ENCODE results near the gene FOXRED2. TPM values are rescaled to one million over a fixed set of nuclear protein-coding genes. Genes with fewer than 3 reads are reported as not detected.

Gene FOXRED2
- total RNA-seq, 1 experiment from 2014 or later = 42.4 TPM

GRCh38 chr22:36469094-36469710 lies 37.6 kb downstream of the FOXRED2 start:
- no peak overlapping the region for H2AFZ ChIP-seq
- no peak overlapping the region for H3K27ac ChIP-seq
- ChIA-PET CTCF (interaction anchor here (0.6 to 1.6 kb wide), 5 partner anchors 15 to 184 kb away, joined by 3 to 6 read pairs (median 3); no protein-coding TSS in a partner anchor), POLR2A (ENCODE audit: unreplicated experiment) (interaction anchor here (0.6 to 1.5 kb wide), 3 partner anchors 36 to 155 kb away, joined by 3 to 7 read pairs (median 4); no protein-coding TSS in a partner anchor)
- H3K4me2 ChIP-seq = no peak overlapping the region
- H3K4me1 ChIP-seq (replicated peaks; ENCODE audit: insufficient read depth) = peaks cover 76% of the 10 kb centered on the region
- H4K20me1 ChIP-seq (ENCODE audit: insufficient read depth) = no peaks in the 10 kb centered on the region
- peaks cover 26% of the 10 kb centered on the region for H3K79me2 ChIP-seq (ENCODE audit: low read depth)
- no peak for TF ChIP-seq EZH2 (IDR thresholded peaks at IDR 0.05; ENCODE audit: low read depth)
- TF ChIP-seq, protein P1, sequence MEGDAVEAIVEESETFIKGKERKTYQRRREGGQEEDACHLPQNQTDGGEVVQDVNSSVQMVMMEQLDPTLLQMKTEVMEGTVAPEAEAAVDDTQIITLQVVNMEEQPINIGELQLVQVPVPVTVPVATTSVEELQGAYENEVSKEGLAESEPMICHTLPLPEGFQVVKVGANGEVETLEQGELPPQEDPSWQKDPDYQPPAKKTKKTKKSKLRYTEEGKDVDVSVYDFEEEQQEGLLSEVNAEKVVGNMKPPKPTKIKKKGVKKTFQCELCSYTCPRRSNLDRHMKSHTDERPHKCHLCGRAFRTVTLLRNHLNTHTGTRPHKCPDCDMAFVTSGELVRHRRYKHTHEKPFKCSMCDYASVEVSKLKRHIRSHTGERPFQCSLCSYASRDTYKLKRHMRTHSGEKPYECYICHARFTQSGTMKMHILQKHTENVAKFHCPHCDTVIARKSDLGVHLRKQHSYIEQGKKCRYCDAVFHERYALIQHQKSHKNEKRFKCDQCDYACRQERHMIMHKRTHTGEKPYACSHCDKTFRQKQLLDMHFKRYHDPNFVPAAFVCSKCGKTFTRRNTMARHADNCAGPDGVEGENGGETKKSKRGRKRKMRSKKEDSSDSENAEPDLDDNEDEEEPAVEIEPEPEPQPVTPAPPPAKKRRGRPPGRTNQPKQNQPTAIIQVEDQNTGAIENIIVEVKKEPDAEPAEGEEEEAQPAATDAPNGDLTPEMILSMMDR (conservative IDR thresholded peaks at IDR 0.05) = no peak
- intact Hi-C loops (cut with micrococcal nuclease; ENCODE audit: unreplicated experiment) = no loop called here
- no peaks in the 10 kb centered on the region for H3K27me3 ChIP-seq (ENCODE audit: insufficient read depth, low read depth)
- no TSS peak for BruUV-seq (replicated peaks)
- no peaks in the 10 kb centered on the region for H3K9me2 ChIP-seq (ENCODE audit: insufficient read depth)
- H3K4me3 ChIP-seq = no peak overlapping the region
- no peaks in the 10 kb centered on the region for H3K36me3 ChIP-seq (ENCODE audit: low read depth)
- peaks cover 58% of the 10 kb centered on the region for H3F3A ChIP-seq (ENCODE audit: insufficient read depth, low read depth)
- DNase-seq = no peak
- no peaks in the 10 kb centered on the region for H3K9me3 ChIP-seq (ENCODE audit: insufficient read depth, low read depth)

DNA sequence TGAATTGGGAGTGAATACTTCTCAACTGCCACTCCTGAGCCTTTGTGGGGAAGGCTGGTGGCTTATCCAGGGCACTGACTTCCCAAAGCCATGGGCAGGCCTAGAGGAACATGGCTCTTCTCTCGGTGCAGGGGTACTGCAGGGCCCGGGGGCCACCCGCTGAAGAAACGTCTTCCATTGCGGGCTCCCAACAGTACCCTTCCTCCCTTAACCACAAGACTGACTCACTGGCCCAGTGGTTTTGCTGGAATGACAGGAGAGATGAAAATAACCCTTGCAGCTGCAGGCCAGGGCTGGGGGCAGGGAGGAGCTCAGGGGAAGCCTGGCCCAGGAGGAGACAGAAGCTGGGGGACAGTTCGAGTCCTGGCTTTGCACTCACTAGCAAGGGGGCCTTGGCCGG lies 38.9 kb downstream of the FOXRED2 start:
- no peaks in the 10 kb centered on the region for H3K36me3 ChIP-seq (ENCODE audit: low read depth)
- peaks cover 29% of the 10 kb centered on the region for H3K79me2 ChIP-seq (ENCODE audit: low read depth)
- no peak overlapping the region for H2AFZ ChIP-seq
- CTCF ChIA-PET = no interaction called here
- no peaks in the 10 kb centered on the region for H3K27me3 ChIP-seq (ENCODE audit: insufficient read depth, low read depth)
- peaks cover 88% of the 10 kb centered on the region for H3K4me1 ChIP-seq (replicated peaks; ENCODE audit: insufficient read depth)
- H3F3A ChIP-seq (ENCODE audit: insufficient read depth, low read depth) = peaks cover 58% of the 10 kb centered on the region
- DNase-seq = peak; percentile 85 to 89
- H3K4me2 ChIP-seq = peak overlapping the region; percentile 67
- H4K20me1 ChIP-seq (ENCODE audit: insufficient read depth) = no peaks in the 10 kb centered on the region
- POLR2A ChIA-PET (ENCODE audit: unreplicated experiment) = interaction anchor here (0.5 to 1.5 kb wide), 11 partner anchors 33 to 308 kb away, joined by 3 to 10 read pairs (median 4); partner anchors contain the start of genes IFT27 and MYH9
- H3K9me3 ChIP-seq (ENCODE audit: insufficient read depth, low read depth) = no peaks in the 10 kb centered on the region
- H3K9me2 ChIP-seq (ENCODE audit: insufficient read depth) = no peaks in the 10 kb centered on the region
- BruUV-seq (replicated peaks) = no TSS peak
- H3K27ac ChIP-seq = no peak overlapping the region
- H3K4me3 ChIP-seq = peak overlapping the region; percentile 14; the same call in 1 of the 2 replicates
- intact Hi-C loops (cut with micrococcal nuclease; ENCODE audit: unreplicated experiment) = no loop called here
- TF ChIP-seq, protein P1 (conservative IDR thresholded peaks at IDR 0.05) = no peak
- no peak for TF ChIP-seq EZH2 (IDR thresholded peaks at IDR 0.05; ENCODE audit: low read depth)

- no peaks in the 10 kb centered on the region for H3K27me3 ChIP-seq (ENCODE audit: insufficient read depth, low read depth)
- CTCF ChIA-PET = no interaction called here
- peaks cover 61% of the 10 kb centered on the region for H3F3A ChIP-seq (ENCODE audit: insufficient read depth, low read depth)
- no peak for TF ChIP-seq EZH2 (IDR thresholded peaks at IDR 0.05; ENCODE audit: low read depth)
- TF ChIP-seq, protein P1 (conservative IDR thresholded peaks at IDR 0.05) = no peak
- intact Hi-C loops (cut with micrococcal nuclease; ENCODE audit: unreplicated experiment) = no loop called here
- peak in 1 of 2 experiments; percentile 73 for DNase-seq
- no peak overlapping the region for H3K27ac ChIP-seq
- H3K79me2 ChIP-seq (ENCODE audit: low read depth) = peaks cover 29% of the 10 kb centered on the region
- H3K9me2 ChIP-seq (ENCODE audit: insufficient read depth) = no peaks in the 10 kb centered on the region
- H3K9me3 ChIP-seq (ENCODE audit: insufficient read depth, low read depth) = no peaks in the 10 kb centered on the region
- POLR2A ChIA-PET (ENCODE audit: unreplicated experiment) = interaction anchor here (0.8 to 1.5 kb wide), 4 partner anchors 79 to 138 kb away, joined by 6 to 10 read pairs (median 8); partner anchors contain the start of gene MYH9
- H2AFZ ChIP-seq = no peak overlapping the region
- TSS peak; percentile 9 for BruUV-seq (replicated peaks)
- no peaks in the 10 kb centered on the region for H3K36me3 ChIP-seq (ENCODE audit: low read depth)
- H3K4me3 ChIP-seq = no peak overlapping the region
- H3K4me2 ChIP-seq = peak overlapping the region; percentile 67
- peaks cover 92% of the 10 kb centered on the region for H3K4me1 ChIP-seq (replicated peaks; ENCODE audit: insufficient read depth)
- no peaks in the 10 kb centered on the region for H4K20me1 ChIP-seq (ENCODE audit: insufficient read depth)
These were observed 39.6 kb downstream of the FOXRED2 start for GRCh38 chr22:36467042-36467810.
